ENCODE measurements around the gene KDF1. TPM values are rescaled to one million over a fixed set of nuclear protein-coding genes. Genes with fewer than 3 reads are reported as not detected.

Gene KDF1
- polyA plus RNA-seq, 1 experiment: 0.04 TPM

DNA sequence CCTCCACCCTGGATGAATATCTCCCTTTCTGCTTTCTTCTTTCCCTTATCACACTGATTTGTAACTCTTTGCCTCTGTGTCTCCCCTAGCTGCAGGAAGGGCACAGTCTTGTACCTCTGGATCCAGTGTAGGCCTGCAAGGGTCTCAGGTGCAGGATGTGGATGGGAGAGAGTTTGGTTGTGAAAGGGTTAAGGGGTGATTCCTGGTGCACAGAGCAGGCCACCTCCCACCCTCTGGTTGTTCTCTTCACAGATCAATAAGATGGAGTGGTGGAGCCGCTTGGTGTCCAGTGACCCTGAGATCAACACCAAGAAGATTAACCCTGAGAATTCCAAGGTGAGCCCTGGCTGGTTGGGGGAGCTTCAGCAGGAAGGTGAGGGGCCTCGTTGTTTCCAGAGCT, 15.1 kb downstream of the KDF1 start:
- CTCF ChIA-PET: no interaction called here
- TF ChIP-seq, protein P1, sequence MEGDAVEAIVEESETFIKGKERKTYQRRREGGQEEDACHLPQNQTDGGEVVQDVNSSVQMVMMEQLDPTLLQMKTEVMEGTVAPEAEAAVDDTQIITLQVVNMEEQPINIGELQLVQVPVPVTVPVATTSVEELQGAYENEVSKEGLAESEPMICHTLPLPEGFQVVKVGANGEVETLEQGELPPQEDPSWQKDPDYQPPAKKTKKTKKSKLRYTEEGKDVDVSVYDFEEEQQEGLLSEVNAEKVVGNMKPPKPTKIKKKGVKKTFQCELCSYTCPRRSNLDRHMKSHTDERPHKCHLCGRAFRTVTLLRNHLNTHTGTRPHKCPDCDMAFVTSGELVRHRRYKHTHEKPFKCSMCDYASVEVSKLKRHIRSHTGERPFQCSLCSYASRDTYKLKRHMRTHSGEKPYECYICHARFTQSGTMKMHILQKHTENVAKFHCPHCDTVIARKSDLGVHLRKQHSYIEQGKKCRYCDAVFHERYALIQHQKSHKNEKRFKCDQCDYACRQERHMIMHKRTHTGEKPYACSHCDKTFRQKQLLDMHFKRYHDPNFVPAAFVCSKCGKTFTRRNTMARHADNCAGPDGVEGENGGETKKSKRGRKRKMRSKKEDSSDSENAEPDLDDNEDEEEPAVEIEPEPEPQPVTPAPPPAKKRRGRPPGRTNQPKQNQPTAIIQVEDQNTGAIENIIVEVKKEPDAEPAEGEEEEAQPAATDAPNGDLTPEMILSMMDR (IDR thresholded peaks at IDR 0.05; ENCODE audit: insufficient read depth, low read depth, low read length): no peak
- POLR2A ChIA-PET: no interaction called here
- no peak for DNase-seq (ENCODE audit: low read depth)
- no peaks in the 10 kb centered on the region for H3K27me3 ChIP-seq (ENCODE audit: control insufficient read depth, insufficient read depth, low read length)
- peaks cover 28% of the 10 kb centered on the region for H3K36me3 ChIP-seq (ENCODE audit: control insufficient read depth, insufficient read depth, low read length)
- H3K4me3 ChIP-seq (ENCODE audit: low read depth, low read length): no peak overlapping the region

DNA sequence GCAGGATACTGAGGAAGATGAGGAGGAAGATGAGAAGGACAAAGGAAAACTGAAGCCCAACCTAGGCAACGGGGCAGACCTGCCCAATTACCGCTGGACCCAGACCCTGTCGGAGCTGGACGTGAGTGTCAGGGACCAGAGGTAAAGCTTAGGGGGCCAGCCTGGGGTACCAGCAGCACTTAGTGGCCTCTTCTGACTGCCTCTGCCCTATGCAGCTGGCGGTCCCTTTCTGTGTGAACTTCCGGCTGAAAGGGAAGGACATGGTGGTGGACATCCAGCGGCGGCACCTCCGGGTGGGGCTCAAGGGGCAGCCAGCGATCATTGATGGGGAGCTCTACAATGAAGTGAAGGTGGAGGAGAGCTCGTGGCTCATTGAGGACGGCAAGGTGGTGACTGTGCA, 17.6 kb downstream of the KDF1 start:
- DNase-seq (ENCODE audit: low read depth): no peak
- TF ChIP-seq, protein P1 (IDR thresholded peaks at IDR 0.05; ENCODE audit: insufficient read depth, low read depth, low read length): no peak
- POLR2A ChIA-PET: interaction anchor here (0.5 kb wide), 1 partner anchor 300 kb away, joined by 7 read pairs; no protein-coding TSS in a partner anchor
- no peak overlapping the region for H3K4me3 ChIP-seq (ENCODE audit: low read depth, low read length)
- H3K36me3 ChIP-seq (ENCODE audit: control insufficient read depth, insufficient read depth, low read length): peaks cover 30% of the 10 kb centered on the region
- CTCF ChIA-PET: interaction anchor here (1.1 to 1.2 kb wide), 2 partner anchors 16 to 55 kb away, joined by 3 read pairs; no protein-coding TSS in a partner anchor
- no peaks in the 10 kb centered on the region for H3K27me3 ChIP-seq (ENCODE audit: control insufficient read depth, insufficient read depth, low read length)

DNA sequence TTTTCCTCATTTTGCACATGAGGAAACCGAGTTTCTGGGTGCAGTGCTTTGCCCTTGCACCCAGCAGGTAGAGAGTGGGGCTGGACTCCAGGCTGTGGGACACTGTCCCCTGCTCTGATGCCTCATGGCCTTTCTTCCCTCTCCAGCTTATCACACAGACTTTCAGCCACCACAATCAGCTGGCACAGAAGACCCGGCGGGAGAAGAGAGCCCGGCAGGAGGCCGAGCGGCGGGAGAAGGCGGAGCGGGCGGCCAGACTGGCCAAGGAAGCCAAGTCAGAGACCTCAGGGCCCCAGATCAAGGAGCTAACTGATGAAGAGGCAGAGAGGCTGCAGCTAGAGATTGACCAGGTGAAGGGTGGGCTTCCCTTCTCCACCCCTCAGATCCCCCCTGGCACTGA, 19.0 kb downstream of the KDF1 start:
- Histone ChIP-seq H3K36me3 (ENCODE audit: control insufficient read depth, insufficient read depth, low read length) (peaks cover 32% of the 10 kb centered on the region), H3K4me3 (ENCODE audit: low read depth, low read length) (no peak overlapping the region), H3K27me3 (ENCODE audit: control insufficient read depth, insufficient read depth, low read length) (no peaks in the 10 kb centered on the region)
- CTCF ChIA-PET: interaction anchor here (1.1 kb wide), 1 partner anchor 20 kb away, joined by 3 read pairs; no protein-coding TSS in a partner anchor
- DNase-seq (ENCODE audit: low read depth): no peak
- POLR2A ChIA-PET: no interaction called here
- TF ChIP-seq, protein P1 (IDR thresholded peaks at IDR 0.05; ENCODE audit: insufficient read depth, low read depth, low read length): no peak

DNA sequence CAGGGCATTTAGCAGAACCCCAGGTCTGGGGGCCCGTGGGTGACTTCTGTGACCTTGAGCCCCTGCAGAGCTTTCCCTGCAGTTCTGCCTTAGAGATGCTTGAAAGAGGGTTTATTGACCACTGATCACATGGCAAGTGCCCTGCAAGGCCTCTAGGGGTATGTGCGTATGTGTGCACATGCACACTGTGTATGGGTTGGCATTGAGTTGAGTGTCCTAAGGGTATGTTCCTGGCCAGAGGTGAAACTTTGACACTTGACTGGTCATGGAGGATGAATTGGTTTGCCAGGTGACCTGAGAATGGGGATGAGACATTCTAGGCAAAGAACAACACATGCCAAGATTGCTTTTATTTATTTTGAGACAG, 21.6 kb downstream of the KDF1 start:
- no peak overlapping the region for H3K4me3 ChIP-seq (ENCODE audit: low read depth, low read length)
- H3K27me3 ChIP-seq (ENCODE audit: control insufficient read depth, insufficient read depth, low read length): no peaks in the 10 kb centered on the region
- no peak for DNase-seq (ENCODE audit: low read depth)
- ChIA-PET POLR2A (no interaction called here), CTCF (no interaction called here)
- H3K36me3 ChIP-seq (ENCODE audit: control insufficient read depth, insufficient read depth, low read length): peaks cover 21% of the 10 kb centered on the region
- TF ChIP-seq, protein P1 (IDR thresholded peaks at IDR 0.05; ENCODE audit: insufficient read depth, low read depth, low read length): no peak

DNA sequence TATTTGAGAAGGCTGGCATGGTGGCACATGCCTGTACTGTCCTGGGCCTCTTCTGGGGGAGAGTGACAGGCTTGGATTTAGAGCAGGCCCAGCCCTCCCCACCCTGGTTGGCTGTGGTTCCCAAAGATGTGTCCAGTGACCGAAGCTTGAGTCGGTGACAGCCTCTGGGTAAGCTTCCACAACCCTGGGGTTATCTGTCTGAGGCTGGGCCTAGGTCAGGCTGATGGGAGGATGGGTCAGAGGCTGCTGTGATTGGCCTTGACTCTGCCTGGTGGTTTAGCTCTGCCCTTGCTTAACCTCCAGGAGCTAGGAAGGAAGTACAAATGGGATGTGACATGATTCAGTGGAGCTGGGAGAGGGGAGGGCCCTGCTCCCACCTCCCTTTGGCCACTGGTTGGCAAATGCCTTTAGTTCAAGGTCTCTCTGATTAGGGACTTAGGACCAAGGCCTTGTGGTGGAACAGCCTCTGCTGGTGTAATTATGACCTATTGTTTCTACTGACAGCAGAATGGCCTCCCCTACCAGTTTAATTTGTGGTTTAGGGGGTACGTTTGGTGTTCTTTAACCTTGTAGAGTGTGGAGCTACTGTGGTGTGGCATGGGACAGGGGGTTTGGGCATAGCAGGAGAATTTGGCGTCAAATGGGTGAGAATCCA, 22.1 kb downstream of the KDF1 start:
- ChIA-PET POLR2A (interaction anchor here (0.6 kb wide), 1 partner anchor 361 kb away, joined by 3 read pairs; no protein-coding TSS in a partner anchor), CTCF (no interaction called here)
- H3K27me3 ChIP-seq (ENCODE audit: control insufficient read depth, insufficient read depth, low read length): no peaks in the 10 kb centered on the region
- no peak overlapping the region for H3K4me3 ChIP-seq (ENCODE audit: low read depth, low read length)
- peaks cover 17% of the 10 kb centered on the region for H3K36me3 ChIP-seq (ENCODE audit: control insufficient read depth, insufficient read depth, low read length)
- TF ChIP-seq, protein P1 (IDR thresholded peaks at IDR 0.05; ENCODE audit: insufficient read depth, low read depth, low read length): no peak
- no peak for DNase-seq (ENCODE audit: low read depth)

Data from BJ (cell line).